NCI-H82 treated with DMSO at 0.1 percent for 48 hours (cell line): ENCODE measurements around the gene RBL1.
"Not testable (repeated sequence)": the region's sequence is repeated elsewhere in the genome, so short reads cannot be mapped to it uniquely, and the experiment has no call there.

Experiments used
- DNase-seq: peaks from one replicate; lab custom pipeline; 2025; ENCODE audit not compliant: unreplicated experiment; lab: John Stamatoyannopoulos, UW

The RBL1 gene

GRCh38 chr20:36997121-36997520, 98.7 kb downstream of the RBL1 start:
- no peak for DNase-seq

- DNase-seq: not testable (repeated sequence)
These were observed 101.6 kb downstream of the RBL1 start for GRCh38 chr20:36994221-36994620.

GRCh38 chr20:36992802-36993334, 102.9 kb downstream of the RBL1 start:
- DNase-seq: no peak

GRCh38 chr20:36991703-36992102, 104.1 kb downstream of the RBL1 start:
- no peak for DNase-seq

GRCh38 chr20:36989797-36990196, 106.0 kb downstream of the RBL1 start:
- no peak for DNase-seq

GRCh38 chr20:36988494-36988966, 107.3 kb downstream of the RBL1 start:
- no peak for DNase-seq

- no peak for DNase-seq
These were observed 111.5 kb downstream of the RBL1 start for GRCh38 chr20:36984257-36984638.

GRCh38 chr20:36975099-36975818, 120.5 kb downstream of the RBL1 start:
- no peak for DNase-seq

- DNase-seq: no peak
These were observed 121.1 kb downstream of the RBL1 start for GRCh38 chr20:36974660-36975059.

GRCh38 chr20:36971103-36971502, 124.7 kb downstream of the RBL1 start:
- DNase-seq: no peak

- DNase-seq: no peak
These were observed 126.2 kb downstream of the RBL1 start for GRCh38 chr20:36969478-36970186.

- DNase-seq: no peak
These were observed 126.7 kb downstream of the RBL1 start for GRCh38 chr20:36969051-36969450.

- DNase-seq: no peak
These were observed 128.2 kb downstream of the RBL1 start for GRCh38 chr20:36967636-36968035.

GRCh38 chr20:36966965-36967364, 128.8 kb downstream of the RBL1 start:
- not testable (repeated sequence) for DNase-seq

GRCh38 chr20:36962354-36962941, 133.3 kb downstream of the RBL1 start:
- DNase-seq: not testable (repeated sequence)

- no peak for DNase-seq
These were observed 136.6 kb downstream of the RBL1 start for GRCh38 chr20:36959242-36959641.

- DNase-seq: no peak
These were observed 137.7 kb downstream of the RBL1 start for GRCh38 chr20:36957875-36958667.

- DNase-seq: no peak
These were observed 139.1 kb downstream of the RBL1 start for GRCh38 chr20:36956674-36957073.

GRCh38 chr20:36956016-36956415, 139.8 kb downstream of the RBL1 start:
- DNase-seq: no peak

- DNase-seq: no peak
These were observed 143.6 kb downstream of the RBL1 start for GRCh38 chr20:36951979-36952738.
